Thyroid gland (tissue), 4 donors: ENCODE measurements around the gene GLRA3. TPM values are rescaled to one million over a fixed set of nuclear protein-coding genes. Genes with fewer than 3 reads are reported as not detected.
A peak's percentile ranks its signal among the peaks of the same experiment; 100 is the strongest.

Experiments
- DNase-seq, 2 donors: peaks; one replicate each; pipeline ENCODE4 v3.0.0-alpha.2; 2019
- H3K27ac ChIP-seq, 3 donors: fragments of 200-600 bp; sonication (generic); 1 replicate in 2 of 3; 2 replicates in 1 of 3; pipeline ENCODE4 v1.5.1; 2016 to 2019; ENCODE audit warnings: mild to moderate bottlenecking in 1 of 3, moderate library complexity in 1 of 3
- H3K27me3 ChIP-seq: fragments of 200-600 bp; sonication (generic); one replicate; pipeline ENCODE4 v1.5.1; 2019
- H3K36me3 ChIP-seq, 2 donors: fragments of 200-600 bp; sonication (generic); one replicate each; pipeline ENCODE4 v1.5.1; 2016 to 2019
- H3K4me1 ChIP-seq, 2 donors: fragments of 200-600 bp; sonication (generic); one replicate each; pipeline ENCODE4 v1.5.1; 2017 to 2019
- H3K4me3 ChIP-seq, 3 donors: fragments of 200-600 bp; sonication (generic); replicated peaks in 1 of 3; 1 replicate in 2 of 3; 2 replicates in 1 of 3; pipeline ENCODE4 v1.5.1; 2016; ENCODE audit warnings: mild to moderate bottlenecking in 1 of 3
- H3K9me3 ChIP-seq: fragments of 200-600 bp; sonication (generic); one replicate; pipeline ENCODE4 v1.5.1; 2017
- CTCF ChIP-seq, 6 experiments: fragments of 200-600 bp in 3 of 6; fragments of 450-650 bp in 3 of 6; sonication (generic) in 3 of 6; IDR thresholded peaks; one replicate each; pipeline ENCODE4 v1.5.1; 2016 to 2019; ENCODE audit warnings: antibody characterized with exemption in 6 of 6, mild to moderate bottlenecking in 2 of 6, inconsistent platforms in 1 of 6, moderate library complexity in 1 of 6
- POLR2A ChIP-seq, 2 donors: fragments of 450-650 bp; IDR thresholded peaks; one replicate each; pipeline ENCODE4 v1.6.1; 2017; ENCODE audit warnings: antibody characterized with exemption in 2 of 2, mild to moderate bottlenecking in 2 of 2, moderate library complexity in 1 of 2
- WGBS, 2 donors: methylation state at CpG; one replicate each; pipeline ENCODE4 v1.1.5; 2017; 5-methylcytosine and 5-hydroxymethylcytosine counted together
- intact Hi-C: fragments of 100-400 bp; cut with DNase I; formaldehyde crosslinking; loops from one replicate; pipeline ENCODE4 v1.15.1; 2023
- total RNA-seq, 4 donors: library from RNA; depleted of rRNA; stranded (reverse); fragments of >200 nt; gene quantifications; one replicate each; pipeline ENCODE4 v1.2.3, GENCODE V29; 2016

The GLRA3 gene
- total RNA-seq, 4 donors from 2014 or later, result not detected

DNA sequence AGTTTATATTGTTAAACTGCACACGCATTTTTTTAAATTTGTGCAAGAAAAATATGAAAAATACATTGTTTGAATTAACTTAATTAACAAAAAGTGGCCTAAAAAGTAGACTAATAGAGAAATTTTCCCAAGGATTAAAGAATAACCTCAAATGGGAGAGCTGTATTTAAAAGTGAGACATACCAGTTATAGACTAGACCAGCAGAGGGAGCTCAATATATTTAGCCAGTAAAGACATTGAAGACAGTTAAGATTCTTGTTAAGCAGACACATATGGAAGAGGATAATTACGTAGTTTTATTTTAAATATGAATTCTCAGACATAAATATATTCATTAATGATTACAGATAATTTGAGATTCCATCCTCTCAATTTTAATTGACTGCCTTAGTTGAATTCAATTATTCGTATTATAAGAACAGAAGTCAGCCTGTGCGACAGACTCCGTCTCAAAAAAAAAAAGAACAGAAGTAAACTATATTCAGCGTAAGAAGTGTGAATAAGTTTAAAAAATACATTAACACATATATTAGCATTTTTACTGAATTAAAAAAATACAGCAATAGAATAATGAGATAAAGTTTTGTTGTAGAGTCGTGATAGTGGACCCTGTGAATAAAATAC is 64.8 kb downstream of the GLRA3 start:
- WGBS, 2 donors, result 58 to 67% methylated on average over 7 of the region's 7 CpGs
- Histone ChIP-seq H3K27me3 (no peaks in the 10 kb centered on the region), H3K27ac (no peak overlapping the region), H3K4me3 (no peak overlapping the region), H3K4me1 (no peaks in the 10 kb centered on the region), H3K9me3 (no peaks in the 10 kb centered on the region), H3K36me3 (no peaks in the 10 kb centered on the region)
- intact Hi-C loops, result no loop called here
- TF ChIP-seq POLR2A (IDR thresholded peaks at IDR 0.05), result no peak
- peak in 2 of 6 experiments; percentile 20 to 49 for TF ChIP-seq CTCF (IDR thresholded peaks at IDR 0.05)
- DNase-seq, result no peak

- WGBS, 2 donors, result 50 to 54% methylated on average over 4 of the region's 4 CpGs
- H3K4me3 ChIP-seq, result no peak overlapping the region
- no peaks in the 10 kb centered on the region for H3K9me3 ChIP-seq
- no peaks in the 10 kb centered on the region for H3K27me3 ChIP-seq
- intact Hi-C loops, result no loop called here
- no peaks in the 10 kb centered on the region for H3K4me1 ChIP-seq
- DNase-seq, result no peak
- no peaks in the 10 kb centered on the region for H3K36me3 ChIP-seq
- no peak overlapping the region for H3K27ac ChIP-seq
- no peak for TF ChIP-seq CTCF (IDR thresholded peaks at IDR 0.05)
Measured at GRCh38 chr4:174763454-174764104, 65.5 kb downstream of the GLRA3 start.

- DNase-seq, result no peak
- Histone ChIP-seq H3K27me3 (no peaks in the 10 kb centered on the region), H3K9me3 (no peaks in the 10 kb centered on the region), H3K36me3 (no peaks in the 10 kb centered on the region), H3K4me3 (no peak overlapping the region), H3K4me1 (no peaks in the 10 kb centered on the region), H3K27ac (no peak overlapping the region)
- intact Hi-C loops, result no loop called here
- TF ChIP-seq POLR2A (IDR thresholded peaks at IDR 0.05) (no peak), CTCF (IDR thresholded peaks at IDR 0.05) (no peak)
- 88 to 92% methylated on average over 1 of the region's 1 CpG for WGBS, 2 donors
Measured at GRCh38 chr4:174761451-174761850, 67.6 kb downstream of the GLRA3 start.

- no peaks in the 10 kb centered on the region for H3K36me3 ChIP-seq
- no peak for TF ChIP-seq CTCF (IDR thresholded peaks at IDR 0.05)
- no peak overlapping the region for H3K4me3 ChIP-seq
- no peak overlapping the region for H3K27ac ChIP-seq
- no peaks in the 10 kb centered on the region for H3K4me1 ChIP-seq
- DNase-seq, result no peak
- 34 to 44% methylated on average over 4 of the region's 4 CpGs for WGBS, 2 donors
- H3K27me3 ChIP-seq, result no peaks in the 10 kb centered on the region
- intact Hi-C loops, result no loop called here
- H3K9me3 ChIP-seq, result no peaks in the 10 kb centered on the region
Measured at GRCh38 chr4:174757736-174758135, 71.3 kb downstream of the GLRA3 start.

- no peak overlapping the region for H3K4me3 ChIP-seq
- no peaks in the 10 kb centered on the region for H3K27me3 ChIP-seq
- H3K9me3 ChIP-seq, result no peaks in the 10 kb centered on the region
- H3K36me3 ChIP-seq, result no peaks in the 10 kb centered on the region
- H3K27ac ChIP-seq, result no peak overlapping the region
- intact Hi-C loops, result no loop called here
- no peak for DNase-seq
- H3K4me1 ChIP-seq, result no peaks in the 10 kb centered on the region
- 75 to 77% methylated on average over 4 of the region's 4 CpGs for WGBS, 2 donors
- TF ChIP-seq POLR2A (IDR thresholded peaks at IDR 0.05), result no peak
- no peak for TF ChIP-seq CTCF (IDR thresholded peaks at IDR 0.05)
Measured at GRCh38 chr4:174753021-174753420, 76.0 kb downstream of the GLRA3 start.
